SH-SY5Y (cell line): ENCODE measurements around the gene NDST4.
A peak's percentile ranks its signal among the peaks of the same experiment; 100 is the strongest.

Experiments used
- GATA2 ChIP-seq: IDR thresholded peaks from 2 replicates; pipeline ENCODE4 v1.6.1; 2011; ENCODE audit warnings: mild to moderate bottlenecking, low read depth, low read length
- GATA3 ChIP-seq: IDR thresholded peaks from 2 replicates; pipeline ENCODE4 v1.6.1; 2011; ENCODE audit warnings: low read depth, mild to moderate bottlenecking, low read length, moderate library complexity

NDST4 gene

GRCh38 chr4:114986133-114986532 is 127.3 kb downstream of the NDST4 start:
- TF ChIP-seq GATA2 (no peak), GATA3 (no peak)

- TF ChIP-seq GATA2 (no peak), GATA3 (no peak)
These were observed 132.3 kb downstream of the NDST4 start for GRCh38 chr4:114980932-114981708.

GRCh38 chr4:114976901-114977300 is 136.5 kb downstream of the NDST4 start:
- TF ChIP-seq GATA3: no peak

GRCh38 chr4:114964026-114964425 is 149.4 kb downstream of the NDST4 start:
- no peak for TF ChIP-seq GATA2
- no peak for TF ChIP-seq GATA3

GRCh38 chr4:114945616-114946015 is 167.8 kb downstream of the NDST4 start:
- TF ChIP-seq GATA2: no peak
- no peak for TF ChIP-seq GATA3

- TF ChIP-seq GATA3 (no peak), GATA2 (no peak)
These were observed 171.9 kb downstream of the NDST4 start for GRCh38 chr4:114941503-114941902.

- TF ChIP-seq GATA3 (no peak), GATA2 (no peak)
These were observed 185.5 kb downstream of the NDST4 start for GRCh38 chr4:114927881-114928280.

GRCh38 chr4:114926583-114926982 is 186.8 kb downstream of the NDST4 start:
- TF ChIP-seq GATA2 (no peak), GATA3 (no peak)

GRCh38 chr4:114924311-114924710 is 189.1 kb downstream of the NDST4 start:
- no peak for TF ChIP-seq GATA3
- TF ChIP-seq GATA2: no peak

GRCh38 chr4:114922592-114922933 is 190.9 kb downstream of the NDST4 start:
- TF ChIP-seq GATA3 (no peak), GATA2 (no peak)

- no peak for TF ChIP-seq GATA3
- peak; percentile 24; the same call in 1 of the 2 replicates for TF ChIP-seq GATA2
These were observed 191.4 kb downstream of the NDST4 start for GRCh38 chr4:114921790-114922591.

- no peak for TF ChIP-seq GATA2
- no peak for TF ChIP-seq GATA3
These were observed 192.2 kb downstream of the NDST4 start for GRCh38 chr4:114921191-114921590.

GRCh38 chr4:114911111-114911510 is 202.3 kb downstream of the NDST4 start:
- TF ChIP-seq GATA3 (no peak), GATA2 (no peak)

GRCh38 chr4:114907568-114907967 is 205.9 kb downstream of the NDST4 start:
- TF ChIP-seq GATA2 (no peak), GATA3 (no peak)

GRCh38 chr4:114905017-114905416 is 208.4 kb downstream of the NDST4 start:
- no peak for TF ChIP-seq GATA2
- TF ChIP-seq GATA3: no peak

GRCh38 chr4:114900934-114901333 is 212.5 kb downstream of the NDST4 start:
- TF ChIP-seq GATA2 (no peak), GATA3 (no peak)
